A549 (cell line): ENCODE measurements around the gene RAPGEF6.
"Not testable (repeated sequence)": the region's sequence is repeated elsewhere in the genome, so short reads cannot be mapped to it uniquely, and the experiment has no call there.

ENCODE experiments used
- CTCF ChIP-seq: fragments of >200 bp; sonication (Bioruptor Twin); formaldehyde crosslinking; IDR thresholded peaks from 3 replicates; pipeline ENCODE4 v1.5.1; 2016
- FOSL2 ChIP-seq, 2 experiments: fragments of 450-650 bp in 1 of 2; fragments of >200 bp in 1 of 2; sonication (Bioruptor Twin) in 1 of 2; formaldehyde crosslinking; IDR thresholded peaks; 2 replicates each; pipeline versions ENCODE4 v1.5.0 to v1.6.1; 2016 to 2020; ENCODE audit warnings: mild to moderate bottlenecking in 1 of 2, moderate library complexity in 1 of 2
- HOXA7 ChIP-seq: fragments of 250-450 bp; sonication (Bioruptor Pico); IDR thresholded peaks from 2 replicates; pipeline ENCODE4 v1.5.0; 2020; ENCODE audit warnings: mild to moderate bottlenecking, moderate library complexity
- MAZ ChIP-seq: fragments of 150-350 bp; IDR thresholded peaks from 2 replicates; pipeline ENCODE4 v1.6.1; 2014; ENCODE audit warnings: antibody characterized with exemption, low read depth, low read length, borderline replicate concordance
- POLR2A ChIP-seq: IDR thresholded peaks from 2 replicates; pipeline ENCODE4 v1.6.1; 2012; ENCODE audit warnings: mild to moderate bottlenecking, low read length
- ZNF302 ChIP-seq: fragments of 250-450 bp; sonication (Bioruptor Pico); IDR thresholded peaks from 2 replicates; pipeline ENCODE4 v1.9.0; 2021; ENCODE audit warnings: inconsistent platforms, mild to moderate bottlenecking, moderate library complexity

GRCh38 chr5:131678273-131678672 is 43.2 kb upstream of the RAPGEF6 start:
- not testable (repeated sequence) for TF ChIP-seq FOSL2 (IDR thresholded peaks at IDR 0.05); FOSL2 (CRISPR knock-in tag; IDR thresholded peaks at IDR 0.05); CTCF; ZNF302 (CRISPR knock-in tag); HOXA7 (CRISPR knock-in tag); MAZ; POLR2A
